CMK (cell line): ENCODE results near the gene MAMLD1.

ENCODE experiments used
- DNase-seq: peaks from one replicate; pipeline ENCODE4 v3.0.0-alpha.2; 2010; ENCODE audit warnings: low read depth

MAMLD1 gene

DNA sequence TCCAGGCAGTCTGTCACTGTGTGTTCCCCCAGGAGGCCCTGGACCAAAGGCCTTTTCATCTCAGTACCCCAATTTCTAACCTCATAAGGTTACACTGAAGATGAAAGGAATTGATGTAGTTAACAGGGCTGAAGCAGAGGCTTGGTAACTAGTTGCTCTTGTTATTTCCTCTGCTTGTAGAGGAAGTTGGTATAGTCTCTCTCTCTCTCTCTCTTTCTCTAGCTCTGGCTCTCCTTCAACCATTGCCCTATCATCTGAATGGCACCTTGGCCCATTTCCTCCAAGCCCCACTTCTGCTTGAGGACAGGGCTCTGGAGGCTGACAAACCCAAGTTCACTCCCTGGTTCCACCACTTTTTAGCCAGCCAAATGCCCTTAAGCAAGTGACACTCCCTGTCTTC is 96.1 kb downstream of the MAMLD1 start:
- DNase-seq, result no peak

DNA sequence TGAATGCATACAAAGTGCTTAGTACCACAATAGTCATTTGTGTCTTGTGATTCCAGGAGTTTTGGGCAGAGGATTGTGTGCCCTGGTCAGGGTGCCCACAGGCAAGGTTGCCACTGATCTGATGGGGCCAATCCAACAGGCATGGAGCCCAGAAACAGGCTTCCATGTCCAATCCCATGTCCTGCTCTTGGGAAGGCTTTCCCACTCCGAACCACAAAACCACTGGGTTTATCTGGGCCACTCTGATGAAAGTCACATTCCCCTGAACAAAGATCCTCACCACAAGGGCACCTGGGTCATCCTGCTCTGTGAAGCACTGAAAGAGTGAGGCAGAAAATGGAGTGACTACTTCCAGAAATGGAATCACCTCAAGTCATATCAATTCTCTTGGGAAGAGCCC is 96.9 kb downstream of the MAMLD1 start:
- DNase-seq, result no peak

DNA sequence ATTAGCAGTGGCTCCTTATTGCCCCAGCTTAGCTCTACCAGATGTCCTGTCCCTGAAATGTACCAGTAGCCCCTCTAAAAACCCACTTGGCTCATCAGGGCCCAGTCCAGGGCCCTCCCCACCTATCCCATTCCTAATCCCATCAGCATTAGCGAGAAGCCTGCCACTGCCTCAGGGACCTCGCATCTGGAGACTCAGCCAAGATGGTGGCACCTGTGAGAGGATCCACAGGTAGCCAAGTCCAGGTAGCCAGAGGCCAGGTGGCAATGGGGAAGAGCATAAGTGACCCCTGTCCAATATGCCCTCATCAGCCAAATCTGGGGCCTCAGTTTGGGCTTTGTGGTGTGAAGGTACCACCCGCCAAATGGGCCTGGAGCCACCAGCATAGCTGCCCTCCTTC is 97.7 kb downstream of the MAMLD1 start:
- DNase-seq, result no peak

- DNase-seq, result no peak
These were observed 100.4 kb downstream of the MAMLD1 start for GRCh38 chrX:150463566-150463965.

- no peak for DNase-seq
These were observed 100.9 kb downstream of the MAMLD1 start for GRCh38 chrX:150464001-150464400.

- DNase-seq, result no peak
These were observed 102.2 kb downstream of the MAMLD1 start for GRCh38 chrX:150465326-150465725.

GRCh38 chrX:150465881-150466775 is 103.0 kb downstream of the MAMLD1 start:
- no peak for DNase-seq

DNA sequence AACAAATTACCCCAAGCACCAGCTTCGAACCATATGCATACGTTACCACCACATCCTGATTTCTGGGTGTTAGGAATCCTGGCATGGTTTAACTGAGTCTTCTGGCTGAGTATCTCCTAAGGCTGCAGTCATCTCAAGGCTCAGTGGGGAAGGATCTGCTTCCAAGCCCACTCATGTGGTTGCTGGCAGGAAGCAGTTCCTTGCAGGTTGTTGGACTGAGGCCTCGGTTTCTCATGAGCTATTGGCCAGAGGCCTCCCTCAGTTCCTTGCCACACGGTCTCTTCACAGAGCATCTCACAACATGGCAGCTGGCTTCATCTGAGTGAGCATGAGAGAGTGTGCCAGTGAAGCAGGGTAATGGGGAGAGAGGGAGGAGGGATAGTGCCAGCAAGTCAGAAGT is 109.2 kb downstream of the MAMLD1 start:
- DNase-seq, result no peak

- DNase-seq, result no peak
These were observed 110.3 kb downstream of the MAMLD1 start for GRCh38 chrX:150473371-150473770.

DNA sequence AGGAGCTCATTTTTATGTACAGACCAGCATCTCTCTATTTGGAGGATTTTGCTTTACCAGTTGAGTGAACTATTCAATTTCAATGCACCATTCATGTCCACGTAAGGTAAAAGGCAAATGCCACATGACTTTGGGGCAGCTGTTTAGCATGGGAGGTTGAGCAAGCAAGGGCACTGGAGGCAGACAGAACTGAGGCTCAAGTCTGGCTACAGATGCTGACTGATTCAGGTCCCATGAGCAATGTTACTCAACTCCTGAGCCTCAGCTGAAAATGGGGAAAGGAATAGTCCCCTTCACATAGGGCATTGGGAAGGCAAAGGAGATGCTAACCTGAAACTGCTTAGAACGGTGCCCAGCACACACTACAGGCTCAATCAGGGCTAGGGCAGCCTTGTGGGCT is 112.3 kb downstream of the MAMLD1 start:
- DNase-seq, result no peak

DNA sequence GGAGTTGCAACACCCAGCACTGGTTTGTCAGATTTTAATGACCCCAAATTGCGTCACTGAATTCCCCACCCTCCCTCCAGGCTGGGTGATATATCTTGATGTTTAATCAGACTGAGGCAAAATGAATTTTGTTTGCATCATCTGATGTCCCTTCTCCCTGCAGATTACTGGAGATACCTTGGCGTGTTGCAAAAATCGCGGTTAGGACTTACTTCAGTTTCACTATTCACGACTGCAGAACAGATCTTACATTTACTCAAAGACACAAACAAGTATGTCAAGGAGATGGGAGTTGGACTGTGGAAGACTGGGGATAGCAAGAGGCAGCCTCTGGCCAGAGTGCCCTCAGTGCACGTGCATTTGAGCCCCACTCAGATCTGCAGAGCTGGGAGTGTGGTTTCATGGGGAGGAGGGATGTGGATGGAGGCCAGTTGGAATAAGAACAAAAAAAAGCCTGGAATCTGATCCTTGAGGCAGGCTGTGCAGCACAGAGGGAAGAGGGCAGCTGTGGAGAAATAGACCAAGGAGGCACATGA is 113.1 kb downstream of the MAMLD1 start:
- DNase-seq, result no peak

DNA sequence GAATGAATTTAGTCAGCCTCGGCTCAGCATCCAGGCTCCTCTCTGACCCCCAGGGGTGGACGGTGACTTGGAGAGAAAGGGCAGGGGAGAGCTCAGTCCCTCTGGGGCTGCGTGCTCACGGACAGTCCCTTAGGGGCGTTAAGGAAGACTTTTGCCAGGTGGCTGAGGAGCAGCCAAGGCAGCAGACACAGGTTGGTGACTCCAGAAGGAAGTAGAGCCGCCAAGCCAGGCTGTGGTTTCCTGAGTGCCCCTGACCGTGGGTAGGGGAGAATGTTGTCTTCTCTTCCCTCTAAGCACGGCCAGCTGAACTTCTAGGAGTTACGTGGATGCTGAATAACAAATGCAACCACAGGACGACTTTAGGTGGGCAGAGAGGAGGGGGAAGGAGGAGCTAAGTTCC is 114.3 kb downstream of the MAMLD1 start:
- DNase-seq, result no peak

- no peak for DNase-seq
These were observed 115.7 kb downstream of the MAMLD1 start for GRCh38 chrX:150478496-150479492.

- no peak for DNase-seq
These were observed 119.6 kb downstream of the MAMLD1 start for GRCh38 chrX:150482537-150483206.

GRCh38 chrX:150483356-150483985 is 120.4 kb downstream of the MAMLD1 start:
- DNase-seq, result no peak

GRCh38 chrX:150486011-150486410 is 122.9 kb downstream of the MAMLD1 start:
- peak; percentile 3 for DNase-seq

- DNase-seq, result no peak
These were observed 124.4 kb downstream of the MAMLD1 start for GRCh38 chrX:150487369-150488094.

GRCh38 chrX:150489359-150490015 is 126.4 kb downstream of the MAMLD1 start:
- DNase-seq, result no peak

- DNase-seq, result no peak
These were observed 132.4 kb downstream of the MAMLD1 start for GRCh38 chrX:150495496-150495895.

DNA sequence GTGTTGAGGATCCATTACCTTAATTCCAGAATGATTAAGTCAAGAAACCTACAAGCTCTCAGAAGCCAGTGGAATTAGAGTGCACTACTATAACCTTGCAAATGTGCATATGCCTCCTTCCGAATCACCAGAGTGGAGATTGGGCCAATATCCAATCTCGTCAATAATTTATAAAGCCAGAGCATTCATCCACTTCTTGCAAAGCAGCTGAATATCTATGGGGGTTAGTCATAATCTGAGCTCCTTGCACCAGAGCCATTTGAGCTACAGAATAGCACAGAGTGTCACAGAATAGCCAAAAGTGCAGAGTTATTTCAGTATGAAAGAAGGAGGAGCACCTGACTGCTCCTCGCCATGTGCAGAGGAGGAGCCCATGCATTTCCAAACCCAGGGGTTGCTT is 136.1 kb downstream of the MAMLD1 start:
- DNase-seq, result no peak
